GM18505 (cell line): ENCODE results near the gene CTIF.

Source experiments
- ATAC-seq: cut with Tn5 transposase; IDR thresholded peaks from one replicate; pipeline ENCODE4 v1.9.1; 2021; ENCODE audit not compliant: unreplicated experiment
- POLR2A ChIP-seq: IDR thresholded peaks from 4 replicates; pipeline ENCODE4 v1.6.1; 2011; ENCODE audit warnings: borderline replicate concordance; ENCODE audit not compliant: insufficient read depth, insufficient read length; ENCODE audit errors: extremely low read depth

The CTIF gene

DNA sequence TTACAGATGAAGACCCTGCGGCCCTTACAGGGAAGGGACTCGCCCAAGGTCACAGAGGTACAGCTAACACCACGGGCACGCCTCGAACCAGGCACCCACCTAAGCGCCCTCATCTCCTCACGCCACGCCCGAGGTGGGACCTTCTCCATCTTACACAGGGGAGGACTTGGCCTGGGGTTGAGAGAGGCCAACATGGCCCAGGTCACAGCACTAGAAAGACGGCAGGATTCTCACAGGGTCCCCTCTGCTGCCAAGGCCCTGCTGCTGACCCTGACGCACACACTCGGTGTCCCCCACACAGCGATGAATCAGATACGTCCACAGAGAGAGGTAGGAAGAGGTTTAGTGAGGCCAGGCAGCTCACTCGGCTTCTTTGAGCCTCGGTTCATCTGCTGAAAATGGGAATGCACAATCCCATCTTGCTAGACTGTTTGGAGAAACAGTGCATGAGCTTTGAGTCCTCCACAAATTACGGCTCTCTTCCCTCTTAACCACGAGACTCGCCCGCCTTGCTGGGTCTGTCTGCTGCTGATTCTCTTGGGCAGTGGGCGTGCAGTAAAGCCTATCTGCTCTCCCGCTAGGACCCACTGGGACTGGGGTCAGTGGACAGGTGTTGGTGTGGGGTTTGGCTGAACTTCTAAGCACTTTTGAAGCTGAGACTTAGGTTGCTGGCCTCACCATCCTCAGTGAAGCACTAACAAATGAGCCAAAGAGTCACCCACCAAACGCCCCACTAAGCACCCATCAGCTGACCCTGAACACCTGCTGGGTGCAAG is 332.7 kb downstream of the CTIF start:
- TF ChIP-seq POLR2A: no peak
- ATAC-seq: no peak

DNA sequence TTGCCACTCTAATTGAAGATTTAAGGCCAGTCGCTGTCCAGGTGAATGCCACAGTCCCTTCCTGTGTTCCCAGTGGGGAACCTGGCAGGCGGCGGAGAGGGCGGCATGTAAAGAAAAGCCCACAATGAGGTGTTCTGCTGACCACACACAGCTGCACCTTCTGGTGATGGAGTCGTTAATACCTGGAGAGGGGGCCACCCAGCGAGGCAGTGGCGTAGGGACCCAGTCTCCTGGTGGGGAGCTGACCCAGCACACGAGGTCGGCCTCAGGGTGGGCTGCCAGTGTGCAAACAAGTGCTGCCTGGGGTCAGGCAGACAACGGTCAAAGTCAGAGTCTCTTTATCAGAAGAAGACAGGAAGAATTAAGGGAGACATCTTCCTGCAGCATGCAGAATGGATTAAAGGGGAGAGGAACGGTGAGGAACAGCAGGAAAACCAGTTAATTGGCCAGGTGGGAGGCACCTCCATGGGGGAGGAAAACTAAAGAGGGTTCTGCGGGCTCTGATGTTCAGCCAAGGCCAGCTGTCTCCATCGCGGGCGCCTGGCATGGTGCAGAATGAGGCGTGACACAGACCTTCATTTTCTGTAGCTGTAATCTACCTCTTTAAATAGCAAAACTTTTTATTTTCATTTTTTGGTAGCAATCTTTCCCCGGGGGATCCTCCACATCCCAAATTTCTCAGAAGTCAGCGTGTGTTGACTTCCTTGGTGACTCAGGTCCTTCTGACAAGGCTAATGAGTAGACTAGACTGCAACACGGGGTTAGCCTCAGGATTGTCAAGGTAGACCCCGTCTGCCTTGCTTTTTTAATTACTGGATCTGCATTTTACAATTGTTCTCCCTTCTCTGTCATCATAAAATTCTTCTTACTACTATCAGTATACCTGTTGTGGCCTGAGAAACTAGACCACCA is 333.7 kb downstream of the CTIF start:
- no peak for ATAC-seq
- no peak for TF ChIP-seq POLR2A

GRCh38 chr18:48874233-48874632 is 335.4 kb downstream of the CTIF start:
- TF ChIP-seq POLR2A: no peak
- no peak for ATAC-seq

- no peak for ATAC-seq
Observed at GRCh38 chr18:48874701-48875162, 335.9 kb downstream of the CTIF start.

GRCh38 chr18:48875314-48875941 is 336.6 kb downstream of the CTIF start:
- ATAC-seq: no peak
- TF ChIP-seq POLR2A: no peak

More at GRCh38 chr18:48874701-48875162, 335.9 kb downstream of the CTIF start:
- TF ChIP-seq POLR2A: no peak

- no peak for ATAC-seq
- TF ChIP-seq POLR2A: no peak
Observed at GRCh38 chr18:48875942-48876511, 337.2 kb downstream of the CTIF start.

- ATAC-seq: no peak
- no peak for TF ChIP-seq POLR2A
Observed at GRCh38 chr18:48876590-48876989, 337.8 kb downstream of the CTIF start.

- ATAC-seq: no peak
Observed at GRCh38 chr18:48877941-48878340, 339.1 kb downstream of the CTIF start.

GRCh38 chr18:48878471-48878870 is 339.6 kb downstream of the CTIF start:
- no peak for ATAC-seq
- no peak for TF ChIP-seq POLR2A

More at GRCh38 chr18:48877941-48878340, 339.1 kb downstream of the CTIF start:
- TF ChIP-seq POLR2A: no peak

- no peak for TF ChIP-seq POLR2A
Observed at GRCh38 chr18:48879008-48879431, 340.2 kb downstream of the CTIF start.

DNA sequence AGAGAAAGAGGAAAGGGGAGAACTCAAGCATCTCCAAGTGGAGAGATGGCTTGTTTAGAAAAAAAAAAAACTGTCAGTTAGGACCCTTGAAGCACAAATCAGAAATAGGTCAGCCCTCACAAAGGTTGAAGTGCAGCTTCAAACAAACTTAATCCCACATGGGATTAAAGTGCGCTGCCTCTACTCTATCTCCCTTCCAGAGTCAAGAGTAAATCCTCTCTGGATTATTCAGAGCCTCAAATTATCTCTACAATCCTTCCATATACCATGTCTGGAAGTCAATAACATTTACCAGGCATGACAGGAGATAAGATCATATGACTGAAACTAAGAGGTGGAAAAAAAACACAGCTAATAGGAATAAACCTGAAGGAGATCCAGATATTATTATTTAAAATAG is 342.1 kb downstream of the CTIF start:
- ATAC-seq: no peak

More at GRCh38 chr18:48879008-48879431, 340.2 kb downstream of the CTIF start:
- no peak for ATAC-seq

GRCh38 chr18:48882379-48882778 is 343.5 kb downstream of the CTIF start:
- no peak for TF ChIP-seq POLR2A
- ATAC-seq: no peak

More for the DNA sequence above, 342.1 kb downstream of the CTIF start:
- TF ChIP-seq POLR2A: no peak

DNA sequence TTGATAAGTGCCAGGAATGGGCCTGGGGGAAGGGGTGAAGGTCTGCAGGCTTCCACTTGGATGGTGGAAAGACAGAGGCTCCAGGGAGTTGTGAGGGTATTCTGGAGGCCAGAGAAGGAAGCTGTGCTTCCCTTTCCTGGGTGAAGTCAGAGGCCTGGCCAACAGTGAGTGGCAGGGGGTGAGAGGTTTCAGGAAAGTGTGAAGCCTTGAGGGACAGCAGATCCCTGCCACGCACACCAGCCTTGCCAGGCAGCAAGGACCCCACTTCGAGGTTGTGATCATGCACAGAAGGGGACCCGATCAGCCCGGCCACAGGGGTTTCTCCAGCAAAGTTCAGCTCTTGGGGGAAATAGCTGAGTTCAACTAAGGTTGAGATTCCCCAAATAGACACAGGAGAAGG is 345.5 kb downstream of the CTIF start:
- no peak for TF ChIP-seq POLR2A
- no peak for ATAC-seq

- ATAC-seq: no peak
- TF ChIP-seq POLR2A: no peak
Observed at GRCh38 chr18:48884771-48885170, 345.9 kb downstream of the CTIF start.
